ENCODE data around the gene COPS3. TPM values are rescaled to one million over a fixed set of nuclear protein-coding genes. Genes with fewer than 3 reads are reported as not detected.

COPS3 gene
- polyA plus RNA-seq, 1 donor from 2014 or later = 213 TPM

DNA sequence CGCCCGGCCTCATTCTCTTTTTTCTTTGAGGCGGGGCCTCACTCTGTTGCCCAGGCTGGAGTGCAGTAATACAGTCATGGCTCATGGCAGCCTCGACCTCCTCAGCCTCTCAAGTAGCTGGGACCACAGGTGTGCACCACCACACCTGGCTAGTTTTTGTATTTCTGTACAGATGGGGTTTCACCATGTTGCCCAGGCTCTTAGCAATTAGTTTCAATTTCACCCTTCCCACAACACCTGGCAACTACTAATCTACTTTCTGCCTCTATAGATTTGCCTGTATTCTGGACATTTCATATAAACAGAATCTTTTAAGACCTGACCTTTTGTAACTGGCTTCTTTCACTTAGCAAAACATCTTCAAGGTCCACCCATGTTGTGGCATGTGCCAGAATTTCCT is 14.1 kb upstream of the COPS3 start:
- H3K27me3 ChIP-seq (ENCODE audit: insufficient read depth, low read depth, low read length) = no peaks in the 10 kb centered on the region
- H3K9ac ChIP-seq (ENCODE audit: low read length) = no peak overlapping the region
- no peaks in the 10 kb centered on the region for H3F3A ChIP-seq (ENCODE audit: insufficient read depth, low read length, poor library complexity, severe bottlenecking)
- H3K36me3 ChIP-seq (ENCODE audit: insufficient read depth, low read length) = no peaks in the 10 kb centered on the region
- TF ChIP-seq RAD21 (conservative IDR thresholded peaks at IDR 0.05) (no peak), SMC3 (conservative IDR thresholded peaks at IDR 0.05; ENCODE audit: poor library complexity) (no peak), POLR2AphosphoS5 (IDR thresholded peaks at IDR 0.05) (no peak), MXI1 (conservative IDR thresholded peaks at IDR 0.05; ENCODE audit: poor library complexity, severe bottlenecking) (no peak), EP300 (conservative IDR thresholded peaks at IDR 0.05; ENCODE audit: poor library complexity, severe bottlenecking) (no peak)
- TF ChIP-seq, protein P1, sequence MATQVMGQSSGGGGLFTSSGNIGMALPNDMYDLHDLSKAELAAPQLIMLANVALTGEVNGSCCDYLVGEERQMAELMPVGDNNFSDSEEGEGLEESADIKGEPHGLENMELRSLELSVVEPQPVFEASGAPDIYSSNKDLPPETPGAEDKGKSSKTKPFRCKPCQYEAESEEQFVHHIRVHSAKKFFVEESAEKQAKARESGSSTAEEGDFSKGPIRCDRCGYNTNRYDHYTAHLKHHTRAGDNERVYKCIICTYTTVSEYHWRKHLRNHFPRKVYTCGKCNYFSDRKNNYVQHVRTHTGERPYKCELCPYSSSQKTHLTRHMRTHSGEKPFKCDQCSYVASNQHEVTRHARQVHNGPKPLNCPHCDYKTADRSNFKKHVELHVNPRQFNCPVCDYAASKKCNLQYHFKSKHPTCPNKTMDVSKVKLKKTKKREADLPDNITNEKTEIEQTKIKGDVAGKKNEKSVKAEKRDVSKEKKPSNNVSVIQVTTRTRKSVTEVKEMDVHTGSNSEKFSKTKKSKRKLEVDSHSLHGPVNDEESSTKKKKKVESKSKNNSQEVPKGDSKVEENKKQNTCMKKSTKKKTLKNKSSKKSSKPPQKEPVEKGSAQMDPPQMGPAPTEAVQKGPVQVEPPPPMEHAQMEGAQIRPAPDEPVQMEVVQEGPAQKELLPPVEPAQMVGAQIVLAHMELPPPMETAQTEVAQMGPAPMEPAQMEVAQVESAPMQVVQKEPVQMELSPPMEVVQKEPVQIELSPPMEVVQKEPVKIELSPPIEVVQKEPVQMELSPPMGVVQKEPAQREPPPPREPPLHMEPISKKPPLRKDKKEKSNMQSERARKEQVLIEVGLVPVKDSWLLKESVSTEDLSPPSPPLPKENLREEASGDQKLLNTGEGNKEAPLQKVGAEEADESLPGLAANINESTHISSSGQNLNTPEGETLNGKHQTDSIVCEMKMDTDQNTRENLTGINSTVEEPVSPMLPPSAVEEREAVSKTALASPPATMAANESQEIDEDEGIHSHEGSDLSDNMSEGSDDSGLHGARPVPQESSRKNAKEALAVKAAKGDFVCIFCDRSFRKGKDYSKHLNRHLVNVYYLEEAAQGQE (IDR thresholded peaks at IDR 0.05; ENCODE audit: borderline replicate concordance) = no peak
- TF ChIP-seq, protein P2, sequence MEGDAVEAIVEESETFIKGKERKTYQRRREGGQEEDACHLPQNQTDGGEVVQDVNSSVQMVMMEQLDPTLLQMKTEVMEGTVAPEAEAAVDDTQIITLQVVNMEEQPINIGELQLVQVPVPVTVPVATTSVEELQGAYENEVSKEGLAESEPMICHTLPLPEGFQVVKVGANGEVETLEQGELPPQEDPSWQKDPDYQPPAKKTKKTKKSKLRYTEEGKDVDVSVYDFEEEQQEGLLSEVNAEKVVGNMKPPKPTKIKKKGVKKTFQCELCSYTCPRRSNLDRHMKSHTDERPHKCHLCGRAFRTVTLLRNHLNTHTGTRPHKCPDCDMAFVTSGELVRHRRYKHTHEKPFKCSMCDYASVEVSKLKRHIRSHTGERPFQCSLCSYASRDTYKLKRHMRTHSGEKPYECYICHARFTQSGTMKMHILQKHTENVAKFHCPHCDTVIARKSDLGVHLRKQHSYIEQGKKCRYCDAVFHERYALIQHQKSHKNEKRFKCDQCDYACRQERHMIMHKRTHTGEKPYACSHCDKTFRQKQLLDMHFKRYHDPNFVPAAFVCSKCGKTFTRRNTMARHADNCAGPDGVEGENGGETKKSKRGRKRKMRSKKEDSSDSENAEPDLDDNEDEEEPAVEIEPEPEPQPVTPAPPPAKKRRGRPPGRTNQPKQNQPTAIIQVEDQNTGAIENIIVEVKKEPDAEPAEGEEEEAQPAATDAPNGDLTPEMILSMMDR (IDR thresholded peaks at IDR 0.05; ENCODE audit: poor library complexity, severe bottlenecking) = no peak
- H3K79me2 ChIP-seq (replicated peaks; ENCODE audit: insufficient read depth, low read length) = no peaks in the 10 kb centered on the region
- H3K4me2 ChIP-seq (ENCODE audit: low read length) = no peak overlapping the region
- no peaks in the 10 kb centered on the region for H3K9me2 ChIP-seq (ENCODE audit: insufficient read depth, low read length)
- H3K9me3 ChIP-seq (ENCODE audit: low read length) = no peaks in the 10 kb centered on the region
- no peak overlapping the region for H3K4me3 ChIP-seq (ENCODE audit: low read length)
- H3K27ac ChIP-seq (ENCODE audit: low read length) = no peak overlapping the region
- H2AFZ ChIP-seq (ENCODE audit: low read depth, low read length) = no peak overlapping the region
- no peaks in the 10 kb centered on the region for H4K20me1 ChIP-seq (ENCODE audit: insufficient read depth)

DNA sequence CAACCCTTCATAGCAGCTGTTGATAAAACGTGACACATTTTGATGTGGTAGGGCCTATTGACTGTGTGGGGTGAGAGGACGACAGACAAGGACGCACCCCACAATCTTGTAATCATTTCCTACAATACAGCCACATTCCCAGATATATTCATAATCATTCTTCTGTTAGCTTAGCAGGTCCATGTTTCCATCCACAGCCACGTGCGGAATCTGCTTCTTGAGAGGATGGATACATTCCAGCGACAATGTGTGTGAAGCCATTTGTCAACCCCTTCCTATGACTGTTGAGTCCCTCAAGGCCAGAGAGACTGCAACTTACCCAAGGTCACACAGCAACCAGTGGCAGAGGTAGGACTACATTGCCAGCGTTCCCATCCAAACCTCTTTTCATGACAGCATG is 8.7 kb upstream of the COPS3 start:
- Histone ChIP-seq H3K9me3 (ENCODE audit: low read length) (no peaks in the 10 kb centered on the region), H3K4me2 (ENCODE audit: low read length) (no peak overlapping the region), H3K27ac (ENCODE audit: low read length) (no peak overlapping the region), H3K79me2 (replicated peaks; ENCODE audit: insufficient read depth, low read length) (no peaks in the 10 kb centered on the region), H2AFZ (ENCODE audit: low read depth, low read length) (no peak overlapping the region), H4K20me1 (ENCODE audit: insufficient read depth) (no peaks in the 10 kb centered on the region), H3K9ac (ENCODE audit: low read length) (no peak overlapping the region), H3K36me3 (ENCODE audit: insufficient read depth, low read length) (no peaks in the 10 kb centered on the region), H3K27me3 (ENCODE audit: insufficient read depth, low read depth, low read length) (no peaks in the 10 kb centered on the region), H3K4me3 (ENCODE audit: low read length) (no peak overlapping the region), H3K9me2 (ENCODE audit: insufficient read depth, low read length) (no peaks in the 10 kb centered on the region), H3F3A (ENCODE audit: insufficient read depth, low read length, poor library complexity, severe bottlenecking) (no peaks in the 10 kb centered on the region)
- TF ChIP-seq SMC3 (conservative IDR thresholded peaks at IDR 0.05; ENCODE audit: poor library complexity) (no peak), TAF1 (IDR thresholded peaks at IDR 0.05; ENCODE audit: low read depth) (no peak), MXI1 (conservative IDR thresholded peaks at IDR 0.05; ENCODE audit: poor library complexity, severe bottlenecking) (no peak), RAD21 (conservative IDR thresholded peaks at IDR 0.05) (no peak), POLR2AphosphoS5 (IDR thresholded peaks at IDR 0.05) (no peak), EP300 (conservative IDR thresholded peaks at IDR 0.05; ENCODE audit: poor library complexity, severe bottlenecking) (no peak), EZH2 (IDR thresholded peaks at IDR 0.05; ENCODE audit: borderline replicate concordance, insufficient read depth, low read length, poor library complexity, severe bottlenecking) (no peak)
- TF ChIP-seq, protein P1 (IDR thresholded peaks at IDR 0.05; ENCODE audit: borderline replicate concordance) = no peak
- TF ChIP-seq, protein P2 (IDR thresholded peaks at IDR 0.05; ENCODE audit: poor library complexity, severe bottlenecking) = no peak
